ENCODE results near the gene EIF1AD.
"Not testable (repeated sequence)": the region's sequence is repeated elsewhere in the genome, so short reads cannot be mapped to it uniquely, and the experiment has no call there.

EIF1AD gene

DNA sequence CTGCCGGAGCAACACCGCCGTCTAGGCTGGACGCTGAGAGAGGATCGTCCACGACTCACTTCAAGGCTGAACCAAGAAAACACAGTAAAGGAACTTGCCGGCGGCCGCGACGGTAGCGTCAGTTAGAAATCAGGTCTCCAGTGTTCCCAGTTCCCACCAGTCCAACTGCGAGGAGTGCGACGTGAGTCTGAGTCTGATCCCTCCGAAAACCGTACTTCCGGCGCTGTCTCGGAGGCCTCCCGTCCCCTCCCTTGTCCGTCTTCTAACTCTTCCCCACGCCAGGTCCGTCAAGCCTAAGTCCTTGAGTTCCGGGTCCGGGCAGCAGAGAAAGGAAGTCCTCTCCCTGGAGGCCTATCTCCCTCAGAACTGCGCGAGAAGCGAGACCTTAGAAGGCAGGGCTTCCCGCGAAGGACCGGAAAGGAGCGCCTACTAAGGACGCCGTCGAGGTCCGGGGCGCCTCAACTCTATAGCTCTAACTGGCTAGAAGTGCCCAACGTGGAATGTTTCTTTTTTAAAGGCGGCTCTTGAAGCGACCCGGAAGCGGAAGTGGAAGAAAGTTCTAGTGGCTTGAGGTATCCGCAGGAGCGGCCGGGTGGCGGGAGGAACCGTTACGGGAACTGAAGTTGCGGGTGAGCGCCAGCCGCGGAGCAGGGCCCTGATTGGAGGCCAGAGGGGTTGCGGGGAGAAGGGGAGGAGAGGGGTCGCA, at the start of gene EIF1AD, which contains the start of gene BANF1:
Gene EIF1AD, minus strand, starts transcription at position 216 of the 706 bp plus-strand sequence. CDS start 1,768 bp downstream, outside the sequence.
Gene BANF1, plus strand, starts transcription at position 562 of the 706 bp plus-strand sequence. CDS start 748 bp downstream, outside the sequence.
- peak; percentile 99 for DNase-seq

GRCh38 chr11:66051371-66051765, 49.4 kb upstream of the EIF1AD start:
- no peak for DNase-seq

- peak; percentile 29 for DNase-seq
Measured at GRCh38 chr11:66050581-66051231, 48.7 kb upstream of the EIF1AD start.

DNA sequence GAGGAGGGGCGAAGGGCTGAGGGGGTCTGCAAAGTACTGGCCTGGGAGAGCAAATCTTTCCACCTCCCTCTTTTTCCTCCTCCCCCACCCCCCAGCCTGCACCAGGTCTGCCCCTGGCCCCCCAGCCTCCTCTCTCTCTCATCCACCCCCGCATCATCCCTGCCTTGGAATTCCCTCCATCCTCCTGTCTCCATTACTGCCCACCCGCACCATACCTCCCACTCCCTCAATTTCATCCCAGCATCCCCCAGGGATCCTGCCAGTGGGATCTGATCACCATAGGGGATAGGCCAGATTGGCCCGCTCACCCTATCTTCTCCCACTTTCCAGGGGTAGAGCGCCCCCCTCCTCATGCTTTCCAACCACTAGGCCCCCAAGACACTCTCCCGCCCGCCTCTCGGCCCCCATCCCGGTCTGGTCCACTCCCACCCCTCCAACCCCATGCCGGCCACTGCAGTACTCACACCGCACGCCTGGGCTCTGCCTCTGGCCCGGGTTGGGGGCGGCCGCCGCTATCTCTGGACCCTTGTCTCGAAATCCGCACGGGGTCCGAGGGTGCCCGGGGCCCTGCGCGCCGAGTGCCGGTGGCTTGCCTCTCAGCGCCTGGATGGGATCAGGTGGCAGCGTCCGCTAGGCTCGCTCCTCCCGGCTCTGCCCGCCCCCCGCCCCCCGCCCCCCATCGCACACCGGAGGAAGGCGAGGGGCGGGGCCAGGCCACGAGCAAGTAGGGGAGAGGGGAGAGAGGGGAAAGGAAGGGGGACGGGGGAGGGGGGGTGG, 46.8 kb upstream of the EIF1AD start, which contains the start of gene GAL3ST3:
Gene GAL3ST3, minus strand, starts transcription at position 615 of the 777 bp plus-strand sequence. CDS start 3,746 bp downstream, outside the sequence.
- peak; percentile 22 for DNase-seq

- DNase-seq = no peak
Measured at GRCh38 chr11:66047541-66048365, 45.8 kb upstream of the EIF1AD start.

DNA sequence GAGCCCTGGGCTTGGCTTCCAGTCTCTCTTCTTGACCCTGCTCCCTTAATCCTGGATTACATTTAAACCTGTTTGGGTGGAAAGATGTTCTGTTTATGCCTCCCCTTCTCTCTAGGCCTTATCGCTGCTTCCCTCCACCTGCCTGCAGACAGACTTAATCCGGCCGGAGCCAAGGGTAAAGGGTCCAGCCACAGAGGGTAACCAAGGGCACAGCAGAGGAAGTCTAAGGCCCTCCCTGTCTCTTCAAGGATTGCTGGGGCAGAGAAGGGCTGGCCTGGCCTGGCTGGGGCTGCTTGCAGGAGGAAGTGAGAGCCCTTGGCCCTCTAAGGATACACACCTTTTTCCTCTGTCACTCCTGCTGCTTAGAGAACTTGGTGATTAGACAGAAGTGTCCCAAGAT, 44.9 kb upstream of the EIF1AD start:
- no peak for DNase-seq

- DNase-seq = peak; percentile 81
Measured at GRCh38 chr11:66045177-66045639, 43.3 kb upstream of the EIF1AD start.

DNA sequence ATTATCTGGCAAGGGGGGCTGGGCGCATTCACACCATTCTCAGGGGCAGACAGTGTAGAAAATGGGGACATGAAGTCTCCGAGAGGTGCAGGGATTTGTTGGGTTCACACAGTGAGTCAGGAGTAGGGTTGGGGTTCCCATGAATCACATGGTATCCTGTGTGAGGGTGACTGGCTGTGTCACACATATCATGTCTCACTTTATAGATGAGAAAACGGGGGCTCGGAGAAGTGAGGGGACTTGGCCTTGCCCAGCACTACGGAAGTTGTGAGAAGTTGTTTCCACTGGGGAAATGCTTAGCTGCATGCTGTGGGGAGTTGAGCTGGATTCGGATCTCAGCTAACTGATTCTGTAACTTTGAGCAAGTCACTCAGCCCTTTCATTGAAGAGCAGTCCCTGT, 42.8 kb upstream of the EIF1AD start:
- DNase-seq = no peak

- DNase-seq = no peak
Measured at GRCh38 chr11:66042996-66043906, 41.3 kb upstream of the EIF1AD start.

- no peak for DNase-seq
Measured at GRCh38 chr11:66042227-66042995, 40.5 kb upstream of the EIF1AD start.

DNA sequence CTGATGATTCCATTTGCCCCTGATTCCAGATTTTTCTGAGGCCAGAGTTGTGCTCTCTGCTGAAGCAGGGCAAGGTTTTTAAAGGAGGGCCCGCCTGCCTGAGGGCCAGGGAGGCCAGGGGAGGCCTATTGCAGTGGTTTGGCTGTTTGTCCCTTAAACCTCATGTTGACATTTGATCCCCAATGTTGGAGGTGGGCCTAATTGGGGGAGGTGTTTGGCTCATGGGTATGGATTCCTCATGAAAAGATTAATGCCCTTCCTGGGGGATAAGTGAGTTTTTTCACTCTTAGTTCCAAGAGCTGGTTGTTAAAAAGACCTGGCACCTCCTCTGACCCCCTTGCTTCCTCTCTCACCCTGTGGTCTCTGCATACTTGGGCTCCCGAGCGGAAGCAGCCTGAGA, 37.8 kb upstream of the EIF1AD start:
- DNase-seq = no peak

DNA sequence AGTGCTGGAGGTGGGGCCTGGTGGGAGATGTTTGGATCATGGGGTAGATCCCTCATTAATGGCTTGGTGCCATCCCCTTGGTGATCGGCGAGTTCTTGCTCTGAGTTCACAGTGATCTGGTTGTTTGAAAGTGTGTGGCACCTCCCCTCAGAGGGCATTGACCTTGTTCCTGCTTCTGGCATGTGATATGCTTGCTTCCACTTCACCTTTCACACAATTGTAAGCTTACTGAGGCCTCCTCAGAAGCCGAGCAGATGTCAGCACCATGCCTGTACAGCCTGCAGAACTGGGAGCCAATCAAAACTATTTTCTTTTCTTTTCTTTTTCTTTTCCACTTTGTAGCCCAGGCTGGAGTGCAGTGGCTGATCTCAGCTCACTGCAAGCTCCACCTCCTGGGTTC, 35.4 kb upstream of the EIF1AD start:
- no peak for DNase-seq

GRCh38 chr11:66036334-66036710, 34.4 kb upstream of the EIF1AD start:
- no peak for DNase-seq

GRCh38 chr11:66035653-66036333, 33.8 kb upstream of the EIF1AD start:
- peak; percentile 15 for DNase-seq

- DNase-seq = no peak
Measured at GRCh38 chr11:66032957-66033735, 31.2 kb upstream of the EIF1AD start.

DNA sequence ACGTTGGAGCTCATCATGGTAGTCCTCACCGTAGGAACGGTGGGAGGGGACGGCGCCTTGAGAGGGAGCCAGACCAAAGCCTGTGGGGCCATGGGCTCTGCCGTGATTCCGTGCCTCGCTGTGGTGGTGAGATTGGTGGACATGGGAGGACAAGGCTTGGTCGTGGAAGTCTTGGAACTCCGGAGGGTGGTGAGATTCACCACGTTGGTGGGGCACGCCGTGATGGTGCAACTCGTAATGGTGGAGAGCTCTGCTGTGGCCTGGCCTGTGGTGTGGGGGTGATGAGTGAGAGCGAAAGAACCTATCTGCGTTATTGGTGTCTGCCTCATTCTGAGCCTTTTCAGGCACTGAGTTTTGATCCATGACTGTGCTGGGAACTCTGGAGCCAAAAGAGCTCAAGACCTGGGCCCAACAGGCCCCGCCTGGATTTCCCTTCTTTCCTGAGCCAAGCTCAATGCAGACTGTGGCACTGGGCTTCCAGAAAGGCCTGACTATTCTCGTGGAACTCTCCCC, 24.1 kb upstream of the EIF1AD start, which contains the start of gene CATSPER1:
Gene CATSPER1, minus strand, starts transcription at position 463 of the 513 bp plus-strand sequence. Its CDS starts 100 bp downstream, at position 363.
- no peak for DNase-seq

DNA sequence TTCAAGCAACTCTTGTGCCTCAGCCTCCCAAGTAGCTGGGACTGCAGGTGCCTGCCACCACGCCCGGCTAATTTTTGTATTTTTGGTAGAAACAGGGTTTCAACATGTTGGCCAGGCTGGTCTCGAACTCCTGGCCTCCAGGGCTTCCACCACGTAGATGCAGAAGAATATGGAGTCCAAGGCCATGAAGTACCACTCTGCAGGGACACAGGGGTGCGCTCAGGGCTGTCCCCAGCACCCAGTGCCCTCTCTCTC, 21.2 kb upstream of the EIF1AD start:
- DNase-seq = not testable (repeated sequence)

DNA sequence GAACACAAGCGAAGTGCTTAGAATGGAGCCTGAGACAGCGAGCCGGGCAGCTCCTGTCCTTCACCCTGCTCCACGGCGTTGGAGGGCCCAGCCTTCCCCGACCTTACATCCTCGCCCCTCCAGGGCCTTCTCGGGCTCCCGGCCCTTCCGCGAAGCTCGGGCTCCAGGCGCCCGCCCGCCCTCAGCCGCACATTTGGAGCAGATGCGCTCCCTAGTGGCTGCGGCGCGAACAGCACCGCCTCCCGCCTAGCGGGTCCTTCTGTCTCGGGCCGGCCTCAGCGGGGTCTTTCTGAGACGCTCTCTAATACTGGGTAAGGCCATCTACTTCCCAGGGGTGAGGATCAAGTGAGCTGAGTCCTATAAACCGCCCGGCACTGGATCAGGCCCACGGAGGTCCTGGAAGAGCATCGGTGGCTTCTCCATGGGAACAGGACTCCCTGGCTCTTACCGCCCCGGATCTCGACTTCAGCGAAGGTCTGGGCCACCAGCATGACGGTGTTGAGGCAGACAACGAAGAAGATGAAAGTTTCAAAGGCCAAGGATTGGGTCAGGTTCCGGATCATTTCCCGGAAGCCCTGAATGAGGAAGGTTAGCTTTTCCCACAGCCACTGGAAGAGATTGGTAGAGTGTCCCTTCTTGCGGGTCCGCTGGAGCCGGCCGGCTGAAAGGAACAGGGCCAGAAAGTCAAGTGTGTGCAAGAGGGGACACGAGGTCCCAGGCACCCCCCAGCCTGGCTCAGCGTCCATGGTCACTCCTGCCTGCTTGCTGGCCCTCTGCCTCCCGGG, 20.6 kb upstream of the EIF1AD start:
- DNase-seq = peak; percentile 62

Data from NCI-H1092 treated with DMSO at 0.1 percent for 48 hours (cell line).